ENCODE data around the gene MCTP2.

- TF ChIP-seq POLR2A (IDR thresholded peaks at IDR 0.05) = no peak
- no peak for TF ChIP-seq CTCF (IDR thresholded peaks at IDR 0.05)
Observed at GRCh38 chr15:94279736-94280135, 48.4 kb downstream of the MCTP2 start.
